ENCODE data around the gene STRA6. TPM values are rescaled to one million over a fixed set of nuclear protein-coding genes. Genes with fewer than 3 reads are reported as not detected.

STRA6 gene
- total RNA-seq, 1 experiment from 2014 or later: 0.54 TPM

DNA sequence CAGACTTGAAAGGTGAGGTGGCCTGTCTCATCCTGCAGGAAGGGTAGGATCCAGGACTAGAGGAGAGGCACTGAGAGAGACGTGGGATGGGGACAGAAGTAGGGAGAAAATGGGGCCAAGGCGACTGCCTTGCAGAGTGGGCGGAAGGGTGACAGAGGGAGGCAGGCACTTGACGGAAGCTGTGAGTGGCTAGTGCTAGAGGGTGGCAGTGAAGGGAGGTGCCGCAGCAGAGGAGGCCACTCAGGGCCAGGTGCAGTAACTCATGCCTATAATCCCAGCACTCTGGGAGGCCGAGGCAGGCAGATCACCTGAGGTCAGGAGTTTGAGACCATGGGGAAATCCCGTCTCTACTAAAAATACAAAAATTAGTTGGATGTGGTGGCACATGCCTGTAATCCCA, 40.8 kb upstream of the STRA6 start:
- BruUV-seq (replicated peaks): no TSS peak
- Histone ChIP-seq H3K9me3 (ENCODE audit: control insufficient read depth in 1 of 2, insufficient read depth in 1 of 2, low read depth in 1 of 2, low read length in 2 of 2) (no peaks in the 10 kb centered on the region), H3K36me3 (ENCODE audit: control insufficient read depth in 1 of 2, insufficient read depth in 2 of 2, low read length in 2 of 2) (no peaks in the 10 kb centered on the region), H3K9ac (ENCODE audit: low read length) (no peak overlapping the region), H3K9me2 (ENCODE audit: insufficient read depth) (no peaks in the 10 kb centered on the region), H3K4me2 (ENCODE audit: low read length) (no peak overlapping the region), H3K79me2 (ENCODE audit: insufficient read depth, low read length) (no peaks in the 10 kb centered on the region), H3K27ac (ENCODE audit: low read depth, low read length) (no peak overlapping the region), H3K4me1 (ENCODE audit: control insufficient read depth in 1 of 2, insufficient read depth in 2 of 2, low read length in 2 of 2) (peaks cover 38 to 46% of the 10 kb centered on the region in 2 experiments), H2AFZ (ENCODE audit: low read depth, low read length, poor library complexity, severe bottlenecking) (no peak overlapping the region), H3K27me3 (ENCODE audit: insufficient read depth, low read length) (no peaks in the 10 kb centered on the region), H4K20me1 (ENCODE audit: insufficient read depth) (no peaks in the 10 kb centered on the region), H3K4me3 (replicated peaks in 1 of 2; ENCODE audit: low read depth in 1 of 2, low read length in 2 of 2) (no peak overlapping the region)
- DNase-seq (ENCODE audit: low read depth, low spot score) (no peak), ATAC-seq (no peak)
- ChIA-PET CTCF (interaction anchor here (1.3 to 2.4 kb wide), 2 partner anchors 65 to 79 kb away, joined by 3 to 7 read pairs; no protein-coding TSS in a partner anchor), POLR2A (interaction anchor here (0.6 kb wide), 1 partner anchor 218 kb away, joined by 3 read pairs; the partner anchor contains the start of gene UBL7), RAD21 (ENCODE audit: low non-redundant PET in 1 of 2, low total read pairs in 2 of 2, uncharacterized antibody in 2 of 2, unreplicated experiment in 2 of 2) (no interaction called here)
- TF ChIP-seq, protein P1, sequence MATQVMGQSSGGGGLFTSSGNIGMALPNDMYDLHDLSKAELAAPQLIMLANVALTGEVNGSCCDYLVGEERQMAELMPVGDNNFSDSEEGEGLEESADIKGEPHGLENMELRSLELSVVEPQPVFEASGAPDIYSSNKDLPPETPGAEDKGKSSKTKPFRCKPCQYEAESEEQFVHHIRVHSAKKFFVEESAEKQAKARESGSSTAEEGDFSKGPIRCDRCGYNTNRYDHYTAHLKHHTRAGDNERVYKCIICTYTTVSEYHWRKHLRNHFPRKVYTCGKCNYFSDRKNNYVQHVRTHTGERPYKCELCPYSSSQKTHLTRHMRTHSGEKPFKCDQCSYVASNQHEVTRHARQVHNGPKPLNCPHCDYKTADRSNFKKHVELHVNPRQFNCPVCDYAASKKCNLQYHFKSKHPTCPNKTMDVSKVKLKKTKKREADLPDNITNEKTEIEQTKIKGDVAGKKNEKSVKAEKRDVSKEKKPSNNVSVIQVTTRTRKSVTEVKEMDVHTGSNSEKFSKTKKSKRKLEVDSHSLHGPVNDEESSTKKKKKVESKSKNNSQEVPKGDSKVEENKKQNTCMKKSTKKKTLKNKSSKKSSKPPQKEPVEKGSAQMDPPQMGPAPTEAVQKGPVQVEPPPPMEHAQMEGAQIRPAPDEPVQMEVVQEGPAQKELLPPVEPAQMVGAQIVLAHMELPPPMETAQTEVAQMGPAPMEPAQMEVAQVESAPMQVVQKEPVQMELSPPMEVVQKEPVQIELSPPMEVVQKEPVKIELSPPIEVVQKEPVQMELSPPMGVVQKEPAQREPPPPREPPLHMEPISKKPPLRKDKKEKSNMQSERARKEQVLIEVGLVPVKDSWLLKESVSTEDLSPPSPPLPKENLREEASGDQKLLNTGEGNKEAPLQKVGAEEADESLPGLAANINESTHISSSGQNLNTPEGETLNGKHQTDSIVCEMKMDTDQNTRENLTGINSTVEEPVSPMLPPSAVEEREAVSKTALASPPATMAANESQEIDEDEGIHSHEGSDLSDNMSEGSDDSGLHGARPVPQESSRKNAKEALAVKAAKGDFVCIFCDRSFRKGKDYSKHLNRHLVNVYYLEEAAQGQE (IDR thresholded peaks at IDR 0.05; ENCODE audit: low read depth): no peak
- no peak for TF ChIP-seq EZH2phosphoT487 (IDR thresholded peaks at IDR 0.05; ENCODE audit: borderline replicate concordance)
- TF ChIP-seq, protein P2, sequence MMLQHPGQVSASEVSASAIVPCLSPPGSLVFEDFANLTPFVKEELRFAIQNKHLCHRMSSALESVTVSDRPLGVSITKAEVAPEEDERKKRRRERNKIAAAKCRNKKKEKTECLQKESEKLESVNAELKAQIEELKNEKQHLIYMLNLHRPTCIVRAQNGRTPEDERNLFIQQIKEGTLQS (IDR thresholded peaks at IDR 0.05): no peak
- TF ChIP-seq SRF (IDR thresholded peaks at IDR 0.05; ENCODE audit: low read depth): no peak
- no peak for TF ChIP-seq RAD21 (IDR thresholded peaks at IDR 0.05; ENCODE audit: low read depth)
- no peak for TF ChIP-seq FOSL1 (IDR thresholded peaks at IDR 0.05; ENCODE audit: low read depth)
- no peak for TF ChIP-seq CBX3 (IDR thresholded peaks at IDR 0.05; ENCODE audit: low read depth)
- no peak for TF ChIP-seq ZNF274 (IDR thresholded peaks at IDR 0.05; ENCODE audit: low read depth, low read length)
- TF ChIP-seq POLR2AphosphoS5 (IDR thresholded peaks at IDR 0.05; ENCODE audit: low read depth, low read length): no peak
- TF ChIP-seq ELF1 (IDR thresholded peaks at IDR 0.05; ENCODE audit: borderline replicate concordance, low read depth): no peak
- no peak for TF ChIP-seq CEBPB (IDR thresholded peaks at IDR 0.05; ENCODE audit: low read depth)
- no peak for TF ChIP-seq EGR1 (IDR thresholded peaks at IDR 0.05; ENCODE audit: low read depth)
- no peak for TF ChIP-seq SP1 (IDR thresholded peaks at IDR 0.05; ENCODE audit: low read depth)
- TF ChIP-seq, protein P3, sequence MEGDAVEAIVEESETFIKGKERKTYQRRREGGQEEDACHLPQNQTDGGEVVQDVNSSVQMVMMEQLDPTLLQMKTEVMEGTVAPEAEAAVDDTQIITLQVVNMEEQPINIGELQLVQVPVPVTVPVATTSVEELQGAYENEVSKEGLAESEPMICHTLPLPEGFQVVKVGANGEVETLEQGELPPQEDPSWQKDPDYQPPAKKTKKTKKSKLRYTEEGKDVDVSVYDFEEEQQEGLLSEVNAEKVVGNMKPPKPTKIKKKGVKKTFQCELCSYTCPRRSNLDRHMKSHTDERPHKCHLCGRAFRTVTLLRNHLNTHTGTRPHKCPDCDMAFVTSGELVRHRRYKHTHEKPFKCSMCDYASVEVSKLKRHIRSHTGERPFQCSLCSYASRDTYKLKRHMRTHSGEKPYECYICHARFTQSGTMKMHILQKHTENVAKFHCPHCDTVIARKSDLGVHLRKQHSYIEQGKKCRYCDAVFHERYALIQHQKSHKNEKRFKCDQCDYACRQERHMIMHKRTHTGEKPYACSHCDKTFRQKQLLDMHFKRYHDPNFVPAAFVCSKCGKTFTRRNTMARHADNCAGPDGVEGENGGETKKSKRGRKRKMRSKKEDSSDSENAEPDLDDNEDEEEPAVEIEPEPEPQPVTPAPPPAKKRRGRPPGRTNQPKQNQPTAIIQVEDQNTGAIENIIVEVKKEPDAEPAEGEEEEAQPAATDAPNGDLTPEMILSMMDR (IDR thresholded peaks at IDR 0.05 in 2 of 3, conservative IDR thresholded peaks at IDR 0.05 in 1 of 3; ENCODE audit: borderline replicate concordance in 1 of 3, insufficient read depth in 1 of 3, low read depth in 2 of 3, low read length in 2 of 3): no peak
- TF ChIP-seq, protein P4, sequence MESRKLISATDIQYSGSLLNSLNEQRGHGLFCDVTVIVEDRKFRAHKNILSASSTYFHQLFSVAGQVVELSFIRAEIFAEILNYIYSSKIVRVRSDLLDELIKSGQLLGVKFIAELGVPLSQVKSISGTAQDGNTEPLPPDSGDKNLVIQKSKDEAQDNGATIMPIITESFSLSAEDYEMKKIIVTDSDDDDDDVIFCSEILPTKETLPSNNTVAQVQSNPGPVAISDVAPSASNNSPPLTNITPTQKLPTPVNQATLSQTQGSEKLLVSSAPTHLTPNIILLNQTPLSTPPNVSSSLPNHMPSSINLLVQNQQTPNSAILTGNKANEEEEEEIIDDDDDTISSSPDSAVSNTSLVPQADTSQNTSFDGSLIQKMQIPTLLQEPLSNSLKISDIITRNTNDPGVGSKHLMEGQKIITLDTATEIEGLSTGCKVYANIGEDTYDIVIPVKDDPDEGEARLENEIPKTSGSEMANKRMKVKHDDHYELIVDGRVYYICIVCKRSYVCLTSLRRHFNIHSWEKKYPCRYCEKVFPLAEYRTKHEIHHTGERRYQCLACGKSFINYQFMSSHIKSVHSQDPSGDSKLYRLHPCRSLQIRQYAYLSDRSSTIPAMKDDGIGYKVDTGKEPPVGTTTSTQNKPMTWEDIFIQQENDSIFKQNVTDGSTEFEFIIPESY (IDR thresholded peaks at IDR 0.05; ENCODE audit: extremely low read depth, insufficient replicate concordance, low read length): no peak
- TF ChIP-seq YY1 (IDR thresholded peaks at IDR 0.05; ENCODE audit: extremely low read depth, insufficient replicate concordance, low read depth, low read length): no peak
- intact Hi-C loops (cut with micrococcal nuclease): no loop called here

All from HCT116 (cell line).